HepG2 (cell line): ENCODE data around the gene TMPRSS11E.

Experiments
- BRF2 ChIP-seq: sonication (generic); formaldehyde crosslinking; IDR thresholded peaks from 2 replicates; pipeline ENCODE4 v1.8.1; 2022; ENCODE audit warnings: mild to moderate bottlenecking, missing genetic modification reagents
- RAD21 ChIP-seq: fragments of 450-650 bp; formaldehyde crosslinking; IDR thresholded peaks from 2 replicates; pipeline ENCODE4 v1.5.0; 2020; ENCODE audit warnings: mild to moderate bottlenecking
- RAD51 ChIP-seq: fragments of 450-650 bp; IDR thresholded peaks from 2 replicates; pipeline ENCODE4 v1.6.1; 2016; ENCODE audit warnings: borderline replicate concordance
- SRSF9 ChIP-seq: fragments of 200-400 bp; formaldehyde crosslinking; IDR thresholded peaks from 2 replicates; pipeline ENCODE4 v1.6.1; 2018; ENCODE audit warnings: borderline replicate concordance, mild to moderate bottlenecking, low read depth, low read length; ENCODE audit not compliant: insufficient read depth, poor library complexity, severe bottlenecking
- TP53 ChIP-seq: sonication (generic); formaldehyde crosslinking; conservative IDR thresholded peaks from 2 replicates; pipeline ENCODE4 v1.4.0; 2020; ENCODE audit warnings: missing genetic modification reagents
- ZBTB14 ChIP-seq: sonication (generic); formaldehyde crosslinking; IDR thresholded peaks from 2 replicates; pipeline ENCODE4 v1.4.0; 2020; ENCODE audit warnings: missing genetic modification reagents
- ZBTB49 ChIP-seq: sonication (generic); formaldehyde crosslinking; IDR thresholded peaks from 2 replicates; pipeline ENCODE4 v1.4.0; 2020; ENCODE audit warnings: missing genetic modification reagents, borderline replicate concordance
- ZNF232 ChIP-seq: sonication (generic); formaldehyde crosslinking; IDR thresholded peaks from 2 replicates; pipeline ENCODE4 v1.4.0; 2020; ENCODE audit warnings: missing genetic modification reagents, borderline replicate concordance

- no peak for TF ChIP-seq ZBTB14 (CRISPR knock-in tag)
- no peak for TF ChIP-seq TP53
- TF ChIP-seq SRSF9: no peak
- no peak for TF ChIP-seq ZNF232 (CRISPR knock-in tag)
- no peak for TF ChIP-seq ZBTB49 (CRISPR knock-in tag)
- TF ChIP-seq BRF2: no peak
- TF ChIP-seq RAD21 (CRISPR knock-in tag): no peak
- TF ChIP-seq RAD51: no peak
Measured at GRCh38 chr4:68434836-68435235, 12.4 kb upstream of the TMPRSS11E start.
